Liver (tissue), 9 donors: ENCODE data around the gene ABHD10. TPM values are rescaled to one million over a fixed set of nuclear protein-coding genes. Genes with fewer than 3 reads are reported as not detected.

ENCODE experiments used
- DNase-seq: peaks from one replicate; pipeline ENCODE4 v3.0.0-alpha.2; 2017; ENCODE audit warnings: low spot score
- H3K27ac ChIP-seq, 2 donors: one replicate each; pipeline ENCODE4 v1.7.0; 2013; ENCODE audit warnings: inconsistent platforms in 2 of 2, low read length in 2 of 2, control low read depth in 1 of 2, low read depth in 1 of 2, mild to moderate bottlenecking in 1 of 2
- H3K27me3 ChIP-seq, 4 donors: one replicate each; pipeline versions ENCODE4 v1.6.1 to v1.7.0; 2013; ENCODE audit warnings: low read length in 3 of 4, inconsistent platforms in 1 of 4, mild to moderate bottlenecking in 1 of 4, moderate library complexity in 1 of 4; ENCODE audit not compliant: control insufficient read depth in 4 of 4, insufficient read depth in 4 of 4
- H3K36me3 ChIP-seq, 4 donors: one replicate each; pipeline versions ENCODE4 v1.6.1 to v1.7.0; 2013; ENCODE audit warnings: low read length in 3 of 4, mild to moderate bottlenecking in 3 of 4, low read depth in 1 of 4, moderate library complexity in 1 of 4; ENCODE audit not compliant: control insufficient read depth in 4 of 4, insufficient read depth in 3 of 4
- H3K4me1 ChIP-seq, 4 donors: one replicate each; pipeline versions ENCODE4 v1.6.1 to v1.7.0; 2013; ENCODE audit warnings: low read length in 3 of 4, mild to moderate bottlenecking in 3 of 4, moderate library complexity in 1 of 4; ENCODE audit not compliant: control insufficient read depth in 4 of 4, insufficient read depth in 4 of 4
- H3K4me3 ChIP-seq, 3 donors: one replicate each; pipeline versions ENCODE4 v1.6.1 to v1.7.0; 2013; ENCODE audit warnings: low read length in 3 of 3, control low read depth in 1 of 3, low read depth in 1 of 3, mild to moderate bottlenecking in 1 of 3
- H3K9ac ChIP-seq, 2 donors: one replicate each; pipeline ENCODE4 v1.7.0; 2013; ENCODE audit warnings: low read length in 2 of 2, mild to moderate bottlenecking in 2 of 2, moderate library complexity in 2 of 2, control low read depth in 1 of 2, low read depth in 1 of 2
- H3K9me3 ChIP-seq, 4 donors: one replicate each; pipeline versions ENCODE4 v1.6.1 to v1.7.0; 2013; ENCODE audit warnings: low read length in 3 of 4; ENCODE audit not compliant: control insufficient read depth in 4 of 4
- ATF3 ChIP-seq: IDR thresholded peaks from 2 replicates; pipeline ENCODE4 v1.6.1; 2016; ENCODE audit warnings: antibody characterized with exemption
- EGR1 ChIP-seq, 2 donors: IDR thresholded peaks; 2 replicates each; pipeline ENCODE4 v1.6.1; 2016 to 2018; ENCODE audit warnings: antibody characterized with exemption in 2 of 2, low read depth in 2 of 2
- FOXA1 ChIP-seq: IDR thresholded peaks from 2 replicates; pipeline ENCODE4 v1.6.1; 2016; ENCODE audit warnings: antibody characterized with exemption
- FOXA2 ChIP-seq: IDR thresholded peaks from 2 replicates; pipeline ENCODE4 v1.6.1; 2016; ENCODE audit warnings: antibody characterized with exemption
- GABPA ChIP-seq, 2 donors: IDR thresholded peaks in 1 of 2; conservative IDR thresholded peaks in 1 of 2; 2 replicates each; pipeline ENCODE4 v1.6.1; 2016; ENCODE audit warnings: antibody characterized with exemption in 2 of 2, mild to moderate bottlenecking in 1 of 2, moderate library complexity in 1 of 2
- HNF4A ChIP-seq, 2 donors: conservative IDR thresholded peaks; 2 replicates each; pipeline ENCODE4 v1.6.1; 2016; ENCODE audit warnings: antibody characterized with exemption in 2 of 2, mild to moderate bottlenecking in 2 of 2
- HNF4G ChIP-seq: IDR thresholded peaks from 2 replicates; pipeline ENCODE4 v1.6.1; 2016; ENCODE audit warnings: antibody characterized with exemption
- JUND ChIP-seq, 2 donors: IDR thresholded peaks; 2 replicates each; pipeline ENCODE4 v1.6.1; 2016; ENCODE audit warnings: antibody characterized with exemption in 2 of 2
- MAX ChIP-seq: IDR thresholded peaks from 2 replicates; pipeline ENCODE4 v1.6.1; 2016; ENCODE audit warnings: antibody characterized with exemption
- NR2F2 ChIP-seq: IDR thresholded peaks from 2 replicates; pipeline ENCODE4 v1.6.1; 2016; ENCODE audit warnings: antibody characterized with exemption
- REST ChIP-seq: IDR thresholded peaks from 2 replicates; pipeline ENCODE4 v1.6.1; 2016; ENCODE audit warnings: antibody characterized with exemption, mild to moderate bottlenecking
- RXRA ChIP-seq, 2 donors: IDR thresholded peaks; 2 replicates each; pipeline ENCODE4 v1.6.1; 2017 to 2018; ENCODE audit warnings: antibody characterized with exemption in 2 of 2, mild to moderate bottlenecking in 1 of 2
- SP1 ChIP-seq: IDR thresholded peaks from 2 replicates; pipeline ENCODE4 v1.6.1; 2018; ENCODE audit warnings: antibody characterized with exemption, mild to moderate bottlenecking
- TAF1 ChIP-seq: conservative IDR thresholded peaks from 2 replicates; pipeline ENCODE4 v1.6.1; 2016; ENCODE audit warnings: antibody characterized with exemption, mild to moderate bottlenecking
- YY1 ChIP-seq: IDR thresholded peaks from 2 replicates; pipeline ENCODE4 v1.6.1; 2016; ENCODE audit warnings: antibody characterized with exemption, mild to moderate bottlenecking
- ZBTB33 ChIP-seq: IDR thresholded peaks from 2 replicates; pipeline ENCODE4 v1.6.1; 2016; ENCODE audit warnings: antibody characterized with exemption
- WGBS: extraction: QIAGEN DNeasy Blood & Tissue Kit; methylation state at CpG from one replicate; pipeline ENCODE4 v1.1.7; 2013; 5-methylcytosine and 5-hydroxymethylcytosine counted together
- polyA plus RNA-seq, 2 donors: library from polyadenylated mRNA; stranded (reverse) in 1 of 2; unstranded in 1 of 2; fragments of 200-250 nt in 1 of 2; fragments of >200 nt in 1 of 2; fragmentation: Nextera tagmentation in 1 of 2; extraction: Ambion mirVana in 1 of 2; gene quantifications; one replicate each; pipeline versions ENCODE4 v1.2.1 to v1.2.3, GENCODE V29; 2013 to 2015
- total RNA-seq, 2 donors: library from RNA; depleted of rRNA; stranded (reverse); fragments of >200 nt; gene quantifications; one replicate each; pipeline ENCODE4 v1.2.3, GENCODE V29; 2014
- donor health status: healthy.
- donor health status: healthy.
- donor health status: healthy.
- donor health status: healthy.
- donor health status: healthy.

The ABHD10 gene
- total and polyA plus RNA-seq, 4 donors: 15.1 to 22.1 (median 18.9) TPM

- Histone ChIP-seq H3K27ac (no peak overlapping the region), H3K9me3 (no peaks in the 10 kb centered on the region), H3K4me1 (peaks cover 0 to 20% (median 11%) of the 10 kb centered on the region in 4 donors), H3K36me3 (peaks cover 3 to 39% (median 14%) of the 10 kb centered on the region in 4 donors), H3K27me3 (no peaks in the 10 kb centered on the region), H3K9ac (no peak overlapping the region), H3K4me3 (no peak overlapping the region)
- TF ChIP-seq FOXA1: no peak
- TF ChIP-seq GABPA (IDR thresholded peaks at IDR 0.05 in 1 of 2, conservative IDR thresholded peaks at IDR 0.05 in 1 of 2): no peak
- WGBS: 87% methylated on average over 3 of the region's 3 CpGs
- DNase-seq: no peak
Observed at GRCh38 chr3:111970376-111970775, 8.4 kb upstream of the ABHD10 start.

- Histone ChIP-seq H3K9ac (no peak overlapping the region), H3K4me1 (peaks cover 0 to 20% (median 11%) of the 10 kb centered on the region in 4 donors), H3K36me3 (peaks cover 3 to 39% (median 14%) of the 10 kb centered on the region in 4 donors), H3K9me3 (no peaks in the 10 kb centered on the region), H3K4me3 (no peak overlapping the region), H3K27ac (no peak overlapping the region), H3K27me3 (no peaks in the 10 kb centered on the region)
- DNase-seq: no peak
- 83% methylated on average over 11 of the region's 11 CpGs for WGBS
- TF ChIP-seq SP1 (no peak), TAF1 (no peak), NR2F2 (no peak), ATF3 (no peak), JUND (IDR thresholded peaks at IDR 0.05) (no peak), RXRA (IDR thresholded peaks at IDR 0.05) (no peak), MAX (no peak), YY1 (no peak), REST (no peak), EGR1 (IDR thresholded peaks at IDR 0.05; ENCODE audit: low read depth in 2 of 2) (no peak), FOXA1 (no peak)
Observed at GRCh38 chr3:111971533-111972130, 7.2 kb upstream of the ABHD10 start.

GRCh38 chr3:111972891-111973290 is 5.9 kb upstream of the ABHD10 start:
- H3K4me1 ChIP-seq: peaks cover 0 to 9% (median 5%) of the 10 kb centered on the region in 4 donors
- H3K9me3 ChIP-seq: no peaks in the 10 kb centered on the region
- no peak overlapping the region for H3K4me3 ChIP-seq
- no peak for DNase-seq
- H3K36me3 ChIP-seq: peaks cover 3 to 39% (median 14%) of the 10 kb centered on the region in 4 donors
- WGBS: 80% methylated on average over 3 of the region's 3 CpGs
- no peak for TF ChIP-seq MAX
- TF ChIP-seq EGR1 (IDR thresholded peaks at IDR 0.05; ENCODE audit: low read depth in 2 of 2): no peak
- no peak for TF ChIP-seq ATF3
- TF ChIP-seq FOXA1: no peak
- TF ChIP-seq HNF4G: no peak
- no peak for TF ChIP-seq ZBTB33
- TF ChIP-seq HNF4A (conservative IDR thresholded peaks at IDR 0.05): no peak
- no peak for TF ChIP-seq TAF1
- TF ChIP-seq FOXA2: no peak
- no peak for TF ChIP-seq RXRA (IDR thresholded peaks at IDR 0.05)
- TF ChIP-seq JUND (IDR thresholded peaks at IDR 0.05): no peak
- TF ChIP-seq YY1: no peak
- no peak for TF ChIP-seq REST
- H3K27ac ChIP-seq: no peak overlapping the region
- H3K27me3 ChIP-seq: no peaks in the 10 kb centered on the region
- no peak overlapping the region for H3K9ac ChIP-seq
